Stimulated activated CD4-positive, alpha-beta T cell treated with anti-CD3 and anti-CD28 coated beads, Interleukin-4, amount 100 ng/mL, for 1 hour (primary cell): Measurements from ENCODE around the gene WDR1.

Experiments
- DNase-seq: peaks from one replicate; pipeline ENCODE4 v3.0.0-alpha.2; 2020

The WDR1 gene

DNA sequence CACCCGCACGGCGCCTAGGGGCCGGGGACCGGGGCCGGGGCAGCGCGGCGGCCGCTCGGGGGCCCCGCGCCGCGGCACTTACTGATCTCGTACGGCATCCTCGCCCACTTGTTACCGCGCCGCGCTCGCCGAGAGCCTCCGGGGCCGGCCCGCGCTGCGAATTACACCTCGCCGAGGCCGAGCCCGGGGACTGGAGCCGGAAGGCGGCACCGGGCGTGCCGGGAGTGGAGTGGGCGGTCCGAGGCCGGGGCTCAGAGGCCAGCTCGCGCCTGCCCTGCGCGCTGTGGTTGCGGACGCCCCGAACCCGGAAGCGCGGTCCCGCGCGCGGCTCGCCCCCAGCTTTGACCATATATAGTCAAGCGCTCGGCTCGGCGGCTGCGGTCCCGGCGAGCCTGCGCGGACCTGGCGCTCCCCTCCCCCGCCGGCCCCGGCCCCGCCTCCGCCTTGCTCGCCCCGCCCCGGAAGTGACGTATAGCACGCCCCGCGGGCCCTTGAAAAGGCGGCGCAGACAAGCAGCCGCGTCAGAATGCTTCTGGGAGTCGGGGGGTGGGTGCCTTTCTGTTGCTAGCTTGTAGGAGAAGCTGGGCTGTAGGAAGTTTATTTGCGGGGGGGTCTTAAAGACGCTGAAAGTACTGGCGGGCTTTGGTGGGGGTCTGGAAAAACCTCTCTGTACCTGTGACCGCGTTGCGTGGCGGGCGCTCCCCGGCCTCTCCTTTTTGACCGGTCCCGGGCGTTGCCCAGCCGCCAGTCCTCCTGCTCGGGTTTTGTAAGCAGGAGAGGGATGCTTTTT is at the start of gene WDR1:
Gene WDR1, minus strand, starts transcription at position 231 of the 790 bp plus-strand sequence. Its CDS starts 133 bp downstream, at position 98.
- peak; percentile 92 for DNase-seq

- DNase-seq = peak; percentile 9
Measured at GRCh38 chr4:10164877-10165283, 48.3 kb upstream of the WDR1 start.

GRCh38 chr4:10163296-10163695 is 46.7 kb upstream of the WDR1 start:
- no peak for DNase-seq

- no peak for DNase-seq
Measured at GRCh38 chr4:10162341-10163000, 45.9 kb upstream of the WDR1 start.

GRCh38 chr4:10161840-10162239 is 45.2 kb upstream of the WDR1 start:
- DNase-seq = no peak

GRCh38 chr4:10161146-10161545 is 44.5 kb upstream of the WDR1 start:
- no peak for DNase-seq

- no peak for DNase-seq
Measured at GRCh38 chr4:10160281-10160856, 43.8 kb upstream of the WDR1 start.

DNA sequence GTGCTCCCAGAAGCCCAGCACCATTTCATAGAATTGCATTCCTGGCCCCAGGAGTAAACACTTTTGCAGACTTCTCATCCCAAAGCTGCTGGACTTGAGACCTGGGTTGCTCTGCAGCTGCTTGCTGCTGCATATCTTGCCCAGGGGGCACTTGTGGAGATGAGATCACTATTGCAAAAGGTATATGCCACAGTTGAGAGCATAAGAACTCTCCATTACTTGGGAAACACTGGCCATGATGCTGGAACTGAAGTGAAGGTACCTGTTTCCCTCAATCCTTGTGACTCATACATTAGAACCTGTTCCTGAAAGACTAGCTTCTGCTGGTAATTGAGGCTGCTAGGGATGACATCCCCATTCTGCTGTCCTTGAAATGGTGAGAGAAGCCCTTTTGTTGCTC is 43.1 kb upstream of the WDR1 start:
- no peak for DNase-seq

DNA sequence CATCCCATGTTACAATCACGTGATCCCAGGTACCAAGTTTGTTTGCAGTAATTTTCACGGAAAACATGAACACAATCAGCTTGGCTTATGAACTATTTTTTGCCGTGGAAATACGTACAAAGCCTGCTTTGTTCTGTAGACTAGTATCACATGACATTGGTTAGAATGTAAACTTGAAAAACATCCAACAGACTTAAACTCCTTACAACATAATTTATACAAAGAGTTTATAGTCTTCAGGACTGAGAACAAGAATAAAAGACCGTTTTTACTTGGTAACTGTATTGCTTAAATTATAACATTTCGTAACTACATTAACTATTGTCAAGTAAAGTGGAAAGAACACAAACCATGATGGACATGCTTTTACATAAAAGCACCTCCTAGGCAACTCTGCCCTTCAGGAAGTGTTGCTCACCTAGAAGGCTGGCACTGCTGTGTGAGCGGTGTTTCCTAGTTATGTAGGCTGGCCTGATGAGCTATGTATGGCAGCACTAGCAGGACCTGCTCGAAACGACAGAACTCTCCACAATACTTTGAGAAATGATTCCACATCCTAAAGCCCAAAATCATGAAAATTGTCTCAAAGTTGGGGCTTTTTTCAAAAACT is 41.8 kb upstream of the WDR1 start:
- DNase-seq = no peak

- DNase-seq = peak; percentile 19
Measured at GRCh38 chr4:10157478-10158332, 41.1 kb upstream of the WDR1 start.

DNA sequence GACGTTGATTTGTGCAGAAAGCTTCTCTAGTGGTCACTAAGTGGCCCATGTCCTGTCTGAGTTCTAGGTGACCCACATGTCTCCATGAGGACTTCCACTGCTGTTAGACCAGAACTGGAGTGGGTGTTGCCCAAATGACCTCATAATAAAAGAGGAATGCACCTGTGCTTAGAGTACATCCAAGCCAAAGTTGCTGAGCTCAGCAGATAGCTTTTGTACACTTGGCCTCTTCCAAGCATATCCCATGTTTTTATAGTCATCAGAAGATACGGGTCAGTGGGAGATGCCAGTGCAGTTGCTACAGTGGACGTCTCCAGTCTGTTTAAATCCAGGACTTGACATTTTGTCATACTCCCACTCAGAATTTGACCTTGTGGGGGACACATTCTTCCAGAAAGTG is 37.6 kb upstream of the WDR1 start:
- DNase-seq = no peak

- DNase-seq = no peak
Measured at GRCh38 chr4:10153161-10153560, 36.6 kb upstream of the WDR1 start.

DNA sequence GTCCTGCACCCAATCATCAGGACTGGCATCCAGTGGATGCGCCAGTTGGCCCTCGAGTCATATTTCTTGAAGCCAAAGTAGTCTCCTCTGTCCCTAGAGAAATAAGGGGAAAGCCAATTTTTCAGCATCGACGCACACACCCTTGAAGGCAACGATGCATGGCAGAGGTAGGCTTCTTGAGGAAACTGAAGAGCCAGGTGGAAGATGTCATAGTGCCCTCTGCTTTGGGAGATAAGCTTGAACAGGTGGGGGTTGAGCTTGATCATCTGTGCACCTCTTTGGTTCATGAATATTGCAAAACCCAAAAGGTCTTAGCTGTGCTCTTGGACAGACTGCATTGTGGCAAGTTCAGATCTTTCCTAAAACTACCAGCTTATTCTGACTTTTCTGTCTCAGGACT is 34.6 kb upstream of the WDR1 start:
- no peak for DNase-seq

DNA sequence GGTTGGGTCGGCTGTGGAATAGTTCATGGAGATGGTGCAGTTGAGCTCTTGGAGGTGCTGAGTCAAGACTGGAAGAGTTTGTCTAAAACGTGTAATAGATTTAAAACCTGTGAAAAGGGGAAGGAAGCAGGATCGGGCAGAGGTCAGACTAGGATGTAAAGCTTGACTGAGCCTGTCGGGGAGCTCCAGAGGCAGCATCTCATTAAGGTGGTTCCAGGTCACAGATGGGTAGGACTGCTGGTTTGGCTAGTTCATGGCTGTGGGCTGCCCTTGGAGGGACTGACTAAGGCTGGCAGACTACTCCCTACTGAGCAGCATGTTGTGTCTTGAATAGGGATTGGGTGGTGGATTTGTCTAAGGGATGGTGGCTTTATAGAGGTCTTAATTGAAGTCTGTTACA is 28.4 kb upstream of the WDR1 start:
- no peak for DNase-seq

DNA sequence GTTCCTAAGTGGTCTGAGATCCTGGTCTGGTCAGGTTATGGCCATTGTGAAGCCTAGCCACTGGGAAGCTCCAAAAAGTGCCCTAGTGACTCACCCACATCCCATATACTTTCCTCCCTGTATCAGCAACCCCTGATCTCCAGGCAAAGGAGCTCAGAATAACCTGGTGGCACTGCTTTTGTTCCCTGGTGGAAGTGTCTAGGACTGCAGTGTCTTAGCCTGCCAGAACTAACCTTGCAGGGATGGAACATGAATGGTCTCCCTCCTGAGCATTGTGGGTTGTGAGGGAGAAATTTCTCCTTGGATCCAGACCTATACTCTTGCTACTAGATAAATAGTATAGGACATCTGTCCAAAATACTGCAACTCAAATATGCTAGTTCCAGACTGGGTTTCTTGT is 27.9 kb upstream of the WDR1 start:
- DNase-seq = no peak

DNA sequence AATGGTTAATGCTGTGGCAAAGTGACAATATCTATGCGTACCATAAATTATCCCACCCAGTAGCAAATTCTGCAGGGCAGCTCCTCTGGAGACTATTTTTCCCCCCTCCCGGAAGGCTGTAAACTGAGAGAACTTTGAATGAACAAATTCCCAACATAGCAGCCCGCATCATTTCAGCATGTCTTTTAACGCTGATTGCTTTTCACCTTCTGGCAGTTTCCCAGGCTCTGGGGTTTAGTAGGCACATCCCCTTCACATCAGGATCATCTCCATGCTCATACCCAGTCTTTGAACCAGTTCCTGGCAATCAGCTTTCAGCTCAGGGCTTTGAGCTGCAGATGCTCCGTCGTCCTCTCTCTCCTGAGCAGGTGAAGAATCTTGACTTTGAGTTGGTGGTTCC is 26.6 kb upstream of the WDR1 start:
- DNase-seq = no peak

DNA sequence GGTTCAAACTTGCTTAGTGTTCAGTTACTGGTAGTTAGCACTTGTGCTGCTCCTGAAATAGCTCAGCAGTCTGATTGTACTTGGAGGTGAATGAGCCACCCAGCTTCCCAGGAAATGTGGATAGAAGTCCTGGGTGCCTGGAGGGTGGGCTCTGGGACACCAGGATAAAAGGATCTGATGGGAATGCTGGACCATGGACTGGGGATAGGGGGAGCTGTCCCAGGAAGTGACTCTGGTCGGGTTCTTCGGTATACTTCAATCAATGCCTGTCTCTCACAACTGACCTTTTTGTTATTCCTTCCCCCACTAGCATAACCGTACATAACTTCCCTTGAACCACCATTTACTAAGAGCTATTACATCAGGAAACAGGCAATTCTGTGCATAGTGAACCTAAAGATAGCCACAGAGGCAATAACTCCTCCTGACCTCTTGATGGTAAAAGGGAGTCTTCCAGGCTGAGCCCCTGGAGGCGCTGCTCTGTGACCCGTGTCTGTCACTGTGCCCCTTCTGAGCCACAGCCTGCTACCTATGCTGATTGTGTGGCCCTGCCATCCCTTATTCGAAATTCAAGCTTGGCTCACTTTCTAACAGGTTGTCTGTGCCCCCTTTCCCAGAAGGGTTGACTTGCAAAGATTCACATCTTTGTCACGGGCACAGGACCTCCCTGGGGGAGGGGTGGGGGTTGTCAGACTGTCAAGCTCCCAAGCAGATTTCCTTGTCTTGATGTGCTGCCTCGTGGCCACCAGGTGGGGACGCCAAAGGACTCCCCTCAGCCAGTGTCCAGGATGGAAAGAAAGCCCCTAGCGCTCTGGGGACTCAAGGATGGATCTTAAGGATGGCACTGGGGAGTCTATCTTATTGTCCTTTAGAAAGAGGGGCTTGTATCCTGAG is 24.5 kb upstream of the WDR1 start:
- no peak for DNase-seq

- DNase-seq = no peak
Measured at GRCh38 chr4:10139518-10139917, 22.9 kb upstream of the WDR1 start.

- DNase-seq = no peak
Measured at GRCh38 chr4:10135260-10135659, 18.7 kb upstream of the WDR1 start.

GRCh38 chr4:10134141-10134540 is 17.5 kb upstream of the WDR1 start:
- no peak for DNase-seq

GRCh38 chr4:10131202-10131601 is 14.6 kb upstream of the WDR1 start:
- DNase-seq = no peak
